Measurements from ENCODE around the gene IL1RAPL1.

DNA sequence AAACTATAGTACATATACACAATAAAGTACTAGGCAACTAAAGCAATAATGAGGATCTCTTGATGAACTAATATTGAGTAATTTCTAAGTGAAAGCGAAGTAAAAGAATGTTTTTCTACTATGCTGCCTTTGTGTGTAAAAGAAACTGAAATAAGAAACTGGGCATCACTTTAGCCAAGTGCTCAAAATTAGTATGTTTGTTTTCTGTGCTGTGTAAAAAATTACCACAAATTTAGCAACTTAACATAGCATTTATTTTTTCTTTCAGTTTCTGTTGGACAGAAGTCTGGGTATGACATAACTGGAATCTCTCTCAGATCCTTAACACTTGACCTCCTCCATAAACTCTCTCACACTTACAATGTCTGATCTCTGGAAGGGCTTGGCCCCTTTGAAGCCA is 941.0 kb downstream of the IL1RAPL1 start:
- TF ChIP-seq, protein P1, sequence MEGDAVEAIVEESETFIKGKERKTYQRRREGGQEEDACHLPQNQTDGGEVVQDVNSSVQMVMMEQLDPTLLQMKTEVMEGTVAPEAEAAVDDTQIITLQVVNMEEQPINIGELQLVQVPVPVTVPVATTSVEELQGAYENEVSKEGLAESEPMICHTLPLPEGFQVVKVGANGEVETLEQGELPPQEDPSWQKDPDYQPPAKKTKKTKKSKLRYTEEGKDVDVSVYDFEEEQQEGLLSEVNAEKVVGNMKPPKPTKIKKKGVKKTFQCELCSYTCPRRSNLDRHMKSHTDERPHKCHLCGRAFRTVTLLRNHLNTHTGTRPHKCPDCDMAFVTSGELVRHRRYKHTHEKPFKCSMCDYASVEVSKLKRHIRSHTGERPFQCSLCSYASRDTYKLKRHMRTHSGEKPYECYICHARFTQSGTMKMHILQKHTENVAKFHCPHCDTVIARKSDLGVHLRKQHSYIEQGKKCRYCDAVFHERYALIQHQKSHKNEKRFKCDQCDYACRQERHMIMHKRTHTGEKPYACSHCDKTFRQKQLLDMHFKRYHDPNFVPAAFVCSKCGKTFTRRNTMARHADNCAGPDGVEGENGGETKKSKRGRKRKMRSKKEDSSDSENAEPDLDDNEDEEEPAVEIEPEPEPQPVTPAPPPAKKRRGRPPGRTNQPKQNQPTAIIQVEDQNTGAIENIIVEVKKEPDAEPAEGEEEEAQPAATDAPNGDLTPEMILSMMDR (IDR thresholded peaks at IDR 0.05; ENCODE audit: insufficient read depth, low read depth, low read length), result no peak
- no peak for TF ChIP-seq EZH2 (IDR thresholded peaks at IDR 0.05; ENCODE audit: insufficient read depth, low read length)
